ENCODE measurements around the gene HLA-F.

The HLA-F gene

DNA sequence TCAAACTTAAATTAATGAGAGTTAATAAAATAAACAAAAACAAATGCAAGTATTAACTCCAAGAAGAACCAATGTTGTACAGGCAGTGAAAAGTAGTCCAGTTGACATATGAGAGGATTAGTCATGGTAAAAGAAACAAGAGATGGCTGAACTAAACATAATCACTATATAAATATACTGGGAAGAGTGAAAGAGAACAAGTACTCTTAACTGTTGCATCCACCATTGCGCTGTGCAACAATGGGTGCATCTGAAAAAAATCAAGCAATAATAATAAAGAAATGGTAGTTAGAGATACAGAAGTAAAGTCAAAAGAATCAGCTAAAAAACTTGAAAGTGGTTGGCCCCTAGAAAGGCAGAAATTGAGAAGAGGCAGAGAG is 16.6 kb downstream of the HLA-F start:
- TF ChIP-seq, protein P1, sequence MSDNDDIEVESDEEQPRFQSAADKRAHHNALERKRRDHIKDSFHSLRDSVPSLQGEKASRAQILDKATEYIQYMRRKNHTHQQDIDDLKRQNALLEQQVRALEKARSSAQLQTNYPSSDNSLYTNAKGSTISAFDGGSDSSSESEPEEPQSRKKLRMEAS (IDR thresholded peaks at IDR 0.05; ENCODE audit: low read depth, low read length): no peak
- TF ChIP-seq POLR2A (IDR thresholded peaks at IDR 0.05; ENCODE audit: extremely low read depth, insufficient read length): no peak
- TF ChIP-seq, protein P2, sequence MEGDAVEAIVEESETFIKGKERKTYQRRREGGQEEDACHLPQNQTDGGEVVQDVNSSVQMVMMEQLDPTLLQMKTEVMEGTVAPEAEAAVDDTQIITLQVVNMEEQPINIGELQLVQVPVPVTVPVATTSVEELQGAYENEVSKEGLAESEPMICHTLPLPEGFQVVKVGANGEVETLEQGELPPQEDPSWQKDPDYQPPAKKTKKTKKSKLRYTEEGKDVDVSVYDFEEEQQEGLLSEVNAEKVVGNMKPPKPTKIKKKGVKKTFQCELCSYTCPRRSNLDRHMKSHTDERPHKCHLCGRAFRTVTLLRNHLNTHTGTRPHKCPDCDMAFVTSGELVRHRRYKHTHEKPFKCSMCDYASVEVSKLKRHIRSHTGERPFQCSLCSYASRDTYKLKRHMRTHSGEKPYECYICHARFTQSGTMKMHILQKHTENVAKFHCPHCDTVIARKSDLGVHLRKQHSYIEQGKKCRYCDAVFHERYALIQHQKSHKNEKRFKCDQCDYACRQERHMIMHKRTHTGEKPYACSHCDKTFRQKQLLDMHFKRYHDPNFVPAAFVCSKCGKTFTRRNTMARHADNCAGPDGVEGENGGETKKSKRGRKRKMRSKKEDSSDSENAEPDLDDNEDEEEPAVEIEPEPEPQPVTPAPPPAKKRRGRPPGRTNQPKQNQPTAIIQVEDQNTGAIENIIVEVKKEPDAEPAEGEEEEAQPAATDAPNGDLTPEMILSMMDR (IDR thresholded peaks at IDR 0.05; ENCODE audit: low read depth, low read length): no peak
- no peak for TF ChIP-seq MYC (IDR thresholded peaks at IDR 0.05; ENCODE audit: low read depth, low read length)
- no peak overlapping the region for H3K4me3 ChIP-seq (ENCODE audit: low read depth, low read length)
- no peak for DNase-seq (ENCODE audit: low read depth)

DNA sequence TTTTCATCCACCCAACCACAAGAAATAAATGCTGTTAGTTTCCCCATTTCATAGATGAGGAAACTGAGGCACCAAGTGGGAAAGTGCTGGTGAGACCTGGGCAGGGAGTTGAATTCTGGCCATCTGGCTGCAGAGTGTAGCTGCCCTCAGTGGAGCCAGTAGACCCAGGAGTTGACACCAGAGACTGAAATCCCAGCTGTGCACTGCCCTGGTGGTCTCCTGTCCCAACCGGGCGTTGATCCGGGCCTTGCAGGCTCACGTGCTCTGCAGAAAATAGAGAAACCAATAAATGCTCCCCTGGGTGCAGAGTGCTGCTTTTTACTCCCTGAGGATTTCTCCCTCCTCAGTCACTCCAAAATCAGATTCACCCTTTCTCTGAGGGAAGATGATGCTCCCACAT is 18.4 kb downstream of the HLA-F start:
- DNase-seq (ENCODE audit: low read depth): no peak
- TF ChIP-seq POLR2A (IDR thresholded peaks at IDR 0.05; ENCODE audit: extremely low read depth, insufficient read length) (no peak), MYC (IDR thresholded peaks at IDR 0.05; ENCODE audit: low read depth, low read length) (no peak)
- TF ChIP-seq, protein P2 (IDR thresholded peaks at IDR 0.05; ENCODE audit: low read depth, low read length): no peak
- TF ChIP-seq, protein P1 (IDR thresholded peaks at IDR 0.05; ENCODE audit: low read depth, low read length): no peak
- no peak overlapping the region for H3K4me3 ChIP-seq (ENCODE audit: low read depth, low read length)

DNA sequence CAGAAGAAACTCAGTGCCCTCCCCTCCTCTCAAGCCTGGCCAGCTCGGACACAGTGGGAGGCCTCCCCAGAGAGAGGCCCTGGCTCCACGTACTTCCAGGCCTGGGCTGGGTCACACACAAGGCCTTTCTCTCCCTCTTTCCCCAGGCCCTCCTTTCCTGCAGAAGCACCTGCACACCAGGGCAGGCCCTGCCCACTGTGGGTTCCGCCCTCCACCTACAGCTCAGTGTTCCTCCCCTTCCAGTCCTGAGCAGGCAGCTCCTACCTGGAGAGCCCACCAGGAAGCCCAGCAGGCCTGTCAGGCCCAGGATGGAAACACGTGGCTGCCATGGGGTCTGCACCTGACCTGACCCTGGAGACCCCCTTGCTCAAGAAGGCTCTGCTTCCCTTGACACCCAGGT is 18.9 kb downstream of the HLA-F start:
- no peak overlapping the region for H3K4me3 ChIP-seq (ENCODE audit: low read depth, low read length)
- no peak for DNase-seq (ENCODE audit: low read depth)
- TF ChIP-seq, protein P2 (IDR thresholded peaks at IDR 0.05; ENCODE audit: low read depth, low read length): no peak
- no peak for TF ChIP-seq MYC (IDR thresholded peaks at IDR 0.05; ENCODE audit: low read depth, low read length)
- no peak for TF ChIP-seq POLR2A (IDR thresholded peaks at IDR 0.05; ENCODE audit: extremely low read depth, insufficient read length)
- TF ChIP-seq, protein P1 (IDR thresholded peaks at IDR 0.05; ENCODE audit: low read depth, low read length): no peak

DNA sequence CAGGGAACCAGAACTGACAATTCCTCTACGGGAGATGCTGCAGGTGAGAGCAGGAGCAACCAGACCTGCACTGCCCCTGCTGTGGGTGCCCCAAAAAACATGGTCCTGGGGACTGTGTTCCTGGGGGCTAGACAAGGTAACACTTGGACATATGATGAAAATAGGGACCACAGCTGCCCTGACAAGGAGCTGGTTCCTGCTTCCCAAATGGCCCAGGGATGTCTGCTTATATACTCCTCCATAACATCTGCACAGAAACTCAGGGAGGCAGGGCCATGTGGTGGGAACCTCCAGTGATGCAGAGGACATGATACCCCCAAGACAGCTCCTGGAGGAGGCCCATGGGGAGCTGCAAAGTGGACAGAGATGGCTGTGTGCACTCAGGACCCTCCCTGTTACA is 19.8 kb downstream of the HLA-F start:
- DNase-seq (ENCODE audit: low read depth): no peak
- no peak overlapping the region for H3K4me3 ChIP-seq (ENCODE audit: low read depth, low read length)
- TF ChIP-seq, protein P1 (IDR thresholded peaks at IDR 0.05; ENCODE audit: low read depth, low read length): no peak
- no peak for TF ChIP-seq MYC (IDR thresholded peaks at IDR 0.05; ENCODE audit: low read depth, low read length)
- TF ChIP-seq, protein P2 (IDR thresholded peaks at IDR 0.05; ENCODE audit: low read depth, low read length): no peak
- no peak for TF ChIP-seq POLR2A (IDR thresholded peaks at IDR 0.05; ENCODE audit: extremely low read depth, insufficient read length)

DNA sequence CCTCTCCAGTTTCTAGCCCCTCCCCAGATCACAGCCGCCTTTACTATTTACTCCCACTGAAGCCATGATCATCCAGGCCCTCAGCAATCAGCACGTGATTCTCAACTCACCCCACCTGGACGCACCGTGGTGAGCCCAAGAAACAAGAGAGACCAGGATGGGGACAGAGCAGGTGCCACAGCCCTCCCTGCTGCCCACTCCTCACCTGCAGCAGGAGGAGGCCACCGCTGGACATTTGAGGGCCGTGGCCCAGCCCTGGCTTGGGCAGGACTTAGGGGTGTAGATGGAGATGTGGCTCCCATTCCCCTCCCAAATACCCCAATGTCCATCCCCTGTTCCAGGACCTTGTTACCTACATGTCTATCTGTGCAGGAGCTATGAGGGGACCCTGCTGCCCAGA is 20.3 kb downstream of the HLA-F start:
- TF ChIP-seq POLR2A (IDR thresholded peaks at IDR 0.05; ENCODE audit: extremely low read depth, insufficient read length) (no peak), MYC (IDR thresholded peaks at IDR 0.05; ENCODE audit: low read depth, low read length) (no peak)
- TF ChIP-seq, protein P1 (IDR thresholded peaks at IDR 0.05; ENCODE audit: low read depth, low read length): no peak
- TF ChIP-seq, protein P2 (IDR thresholded peaks at IDR 0.05; ENCODE audit: low read depth, low read length): no peak
- H3K4me3 ChIP-seq (ENCODE audit: low read depth, low read length): no peak overlapping the region
- DNase-seq (ENCODE audit: low read depth): no peak

DNA sequence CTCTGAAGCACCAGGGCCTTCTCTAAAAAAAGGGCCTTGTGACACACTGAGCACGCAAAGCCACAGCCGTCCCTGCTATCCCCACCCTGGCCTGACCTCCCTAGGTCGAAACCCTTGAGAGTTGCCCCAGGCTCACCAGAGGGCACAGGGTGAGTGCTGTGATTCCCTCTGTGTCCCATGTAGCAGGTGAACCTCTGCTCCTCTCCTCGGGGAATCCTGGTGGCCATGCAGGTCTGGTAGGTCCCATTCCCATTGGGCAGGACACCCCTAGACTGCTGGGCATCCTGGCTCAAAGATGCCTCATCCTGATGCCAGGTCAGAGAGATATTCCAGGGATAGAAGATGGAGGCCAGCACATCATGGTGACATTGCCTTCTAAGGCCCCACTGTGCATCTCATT is 20.9 kb downstream of the HLA-F start:
- TF ChIP-seq MYC (IDR thresholded peaks at IDR 0.05; ENCODE audit: low read depth, low read length): no peak
- no peak for TF ChIP-seq POLR2A (IDR thresholded peaks at IDR 0.05; ENCODE audit: extremely low read depth, insufficient read length)
- DNase-seq (ENCODE audit: low read depth): no peak
- no peak overlapping the region for H3K4me3 ChIP-seq (ENCODE audit: low read depth, low read length)
